ENCODE data around the gene H2BK1.

H2BK1 gene

DNA sequence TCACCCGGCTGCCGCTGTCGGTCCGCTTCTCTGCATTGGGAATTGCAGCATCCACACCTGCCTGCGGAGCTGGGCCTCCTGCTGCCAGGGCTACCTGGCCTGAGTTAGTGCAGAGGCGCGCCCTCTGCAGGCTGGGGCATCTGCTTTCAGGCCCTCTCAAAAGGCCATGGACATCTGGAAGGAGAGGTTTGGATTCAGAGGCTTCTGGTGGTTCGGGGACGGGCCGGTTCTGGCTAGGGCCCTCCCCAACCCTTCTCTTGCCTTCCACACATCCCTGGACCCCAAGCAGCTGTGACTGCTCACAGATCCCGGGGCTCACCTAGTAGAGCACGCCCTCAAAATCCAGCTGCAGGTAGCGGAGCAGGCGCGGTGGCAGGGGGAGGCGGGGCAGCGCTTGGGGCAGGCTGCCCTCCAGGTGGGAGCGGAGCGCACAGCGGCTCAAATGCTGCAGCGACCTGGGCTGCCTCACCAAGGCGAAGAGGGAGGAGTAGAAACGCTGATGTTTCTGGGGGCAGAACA is 34.4 kb downstream of the H2BK1 start:
- ChIA-PET CTCF (interaction anchor here (1.4 kb wide), 1 partner anchor 10 kb away, joined by 3 read pairs; no protein-coding TSS in a partner anchor), POLR2A (no interaction called here)
- no peak for DNase-seq (ENCODE audit: extremely low spot score)
- TF ChIP-seq CTBP1 (IDR thresholded peaks at IDR 0.05; ENCODE audit: borderline replicate concordance) = no peak
- no peak for TF ChIP-seq HDGF (IDR thresholded peaks at IDR 0.05; ENCODE audit: borderline replicate concordance)
- TF ChIP-seq FOXM1 (IDR thresholded peaks at IDR 0.05; ENCODE audit: borderline replicate concordance) = no peak
- no peak for TF ChIP-seq ZNF384 (IDR thresholded peaks at IDR 0.05)
- no peak for TF ChIP-seq PKNOX1 (IDR thresholded peaks at IDR 0.05)
- no peak for TF ChIP-seq SUZ12 (IDR thresholded peaks at IDR 0.05)
- TF ChIP-seq ELF4 (IDR thresholded peaks at IDR 0.05) = no peak

DNA sequence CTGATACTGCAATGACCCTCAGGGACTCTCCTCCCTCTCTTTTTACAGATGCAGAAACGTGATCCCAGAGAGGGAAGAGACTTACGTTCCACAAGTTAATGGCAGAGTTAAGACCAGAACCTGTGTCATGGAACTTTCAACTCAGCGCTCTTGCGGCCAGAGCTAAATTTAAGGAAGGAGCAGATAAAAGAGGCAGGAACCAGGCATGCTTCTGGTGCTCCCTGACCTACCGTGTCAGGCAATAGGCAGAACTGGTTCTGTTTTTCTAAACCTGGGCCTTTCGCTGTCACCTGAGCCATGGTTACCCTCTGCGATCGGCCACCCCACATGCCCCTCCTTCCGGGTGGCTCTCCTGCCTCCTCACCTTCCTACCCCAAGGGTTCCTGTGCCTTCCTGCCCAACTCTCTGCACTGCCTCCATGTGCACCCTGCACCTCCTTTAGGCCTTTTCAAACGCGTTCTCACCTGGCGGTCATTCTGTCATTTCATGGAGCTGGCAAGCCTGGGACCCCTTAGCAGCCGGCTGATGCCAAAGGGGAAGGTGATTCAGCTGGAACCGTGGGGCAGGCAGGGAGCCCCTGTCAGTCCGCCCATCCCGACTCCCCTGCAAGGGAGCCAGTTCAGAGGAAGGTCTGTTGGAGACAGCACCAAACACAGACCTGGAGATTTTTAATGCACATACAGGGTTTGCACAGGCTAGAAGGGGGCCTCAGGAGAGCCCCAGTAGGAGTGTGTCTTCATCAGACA is 35.1 kb downstream of the H2BK1 start:
- ChIA-PET POLR2A (no interaction called here), CTCF (interaction anchor here (0.8 kb wide), 1 partner anchor 8 kb away, joined by 3 read pairs; no protein-coding TSS in a partner anchor)
- no peak for DNase-seq (ENCODE audit: extremely low spot score)
- TF ChIP-seq FOXM1 (IDR thresholded peaks at IDR 0.05; ENCODE audit: borderline replicate concordance) (no peak), PKNOX1 (IDR thresholded peaks at IDR 0.05) (no peak), ELF4 (IDR thresholded peaks at IDR 0.05) (no peak), LEF1 (IDR thresholded peaks at IDR 0.05; ENCODE audit: borderline replicate concordance) (no peak), ARNT (IDR thresholded peaks at IDR 0.05) (no peak), SP1 (IDR thresholded peaks at IDR 0.05) (no peak), NFRKB (IDR thresholded peaks at IDR 0.05) (no peak), BHLHE40 (IDR thresholded peaks at IDR 0.05; ENCODE audit: borderline replicate concordance) (no peak), CTBP1 (IDR thresholded peaks at IDR 0.05; ENCODE audit: borderline replicate concordance) (no peak), ZNF384 (IDR thresholded peaks at IDR 0.05) (no peak), FOXK2 (IDR thresholded peaks at IDR 0.05) (no peak)

DNA sequence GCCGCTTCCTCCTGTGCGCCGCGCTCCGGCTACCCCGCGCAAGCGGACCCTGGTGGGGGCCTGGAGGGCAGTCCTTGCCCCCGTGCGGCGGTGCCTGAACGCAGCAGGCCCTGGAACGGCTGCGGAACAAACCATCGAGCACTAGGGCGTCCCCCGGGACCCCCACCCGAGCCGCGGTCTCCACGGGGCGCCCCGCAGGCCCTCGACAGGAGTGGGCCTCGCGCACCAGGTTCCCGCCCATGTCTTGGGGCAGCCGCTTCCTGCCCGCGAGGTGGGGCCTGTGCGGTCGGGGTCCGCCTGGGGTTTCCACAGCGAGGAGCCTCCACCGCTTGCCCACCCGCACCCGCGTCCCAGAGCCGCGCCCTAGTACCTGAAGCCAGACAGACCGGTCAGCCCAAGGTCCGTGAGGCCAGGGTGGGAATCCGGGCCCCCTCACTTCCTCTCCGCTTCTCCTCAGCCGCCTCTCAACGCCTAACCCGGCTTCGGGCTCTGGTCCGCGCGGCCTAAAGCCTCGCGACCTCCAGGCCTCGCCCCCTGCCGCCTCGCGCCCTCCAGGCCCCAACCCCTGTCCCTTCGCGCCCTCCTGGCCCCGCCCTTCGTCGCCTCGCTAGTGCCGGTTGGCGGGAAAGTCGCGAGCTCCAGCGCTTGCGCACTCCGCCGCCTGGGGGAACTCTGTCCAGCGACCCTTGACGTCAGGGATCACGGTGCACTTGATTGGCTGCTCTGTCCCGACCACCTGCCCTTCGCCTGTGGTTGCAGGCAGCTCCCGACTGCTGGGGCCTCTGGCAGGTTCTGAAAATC is 35.8 kb downstream of the H2BK1 start:
- POLR2A ChIA-PET = no interaction called here
- CTCF ChIA-PET = interaction anchor here (0.8 kb wide), 1 partner anchor 9 kb away, joined by 3 read pairs; no protein-coding TSS in a partner anchor
- TF ChIP-seq ZNF384 (IDR thresholded peaks at IDR 0.05) (no peak), FOXA1 (IDR thresholded peaks at IDR 0.05) (no peak), ELF4 (IDR thresholded peaks at IDR 0.05) (no peak), FOXK2 (IDR thresholded peaks at IDR 0.05) (no peak), BHLHE40 (IDR thresholded peaks at IDR 0.05; ENCODE audit: borderline replicate concordance) (no peak), LEF1 (IDR thresholded peaks at IDR 0.05; ENCODE audit: borderline replicate concordance) (no peak), L3MBTL2 (conservative IDR thresholded peaks at IDR 0.05) (no peak), FOXM1 (IDR thresholded peaks at IDR 0.05; ENCODE audit: borderline replicate concordance) (no peak), PKNOX1 (IDR thresholded peaks at IDR 0.05) (no peak), CTBP1 (IDR thresholded peaks at IDR 0.05; ENCODE audit: borderline replicate concordance) (no peak), NFRKB (IDR thresholded peaks at IDR 0.05) (no peak)
- DNase-seq (ENCODE audit: extremely low spot score) = no peak

DNA sequence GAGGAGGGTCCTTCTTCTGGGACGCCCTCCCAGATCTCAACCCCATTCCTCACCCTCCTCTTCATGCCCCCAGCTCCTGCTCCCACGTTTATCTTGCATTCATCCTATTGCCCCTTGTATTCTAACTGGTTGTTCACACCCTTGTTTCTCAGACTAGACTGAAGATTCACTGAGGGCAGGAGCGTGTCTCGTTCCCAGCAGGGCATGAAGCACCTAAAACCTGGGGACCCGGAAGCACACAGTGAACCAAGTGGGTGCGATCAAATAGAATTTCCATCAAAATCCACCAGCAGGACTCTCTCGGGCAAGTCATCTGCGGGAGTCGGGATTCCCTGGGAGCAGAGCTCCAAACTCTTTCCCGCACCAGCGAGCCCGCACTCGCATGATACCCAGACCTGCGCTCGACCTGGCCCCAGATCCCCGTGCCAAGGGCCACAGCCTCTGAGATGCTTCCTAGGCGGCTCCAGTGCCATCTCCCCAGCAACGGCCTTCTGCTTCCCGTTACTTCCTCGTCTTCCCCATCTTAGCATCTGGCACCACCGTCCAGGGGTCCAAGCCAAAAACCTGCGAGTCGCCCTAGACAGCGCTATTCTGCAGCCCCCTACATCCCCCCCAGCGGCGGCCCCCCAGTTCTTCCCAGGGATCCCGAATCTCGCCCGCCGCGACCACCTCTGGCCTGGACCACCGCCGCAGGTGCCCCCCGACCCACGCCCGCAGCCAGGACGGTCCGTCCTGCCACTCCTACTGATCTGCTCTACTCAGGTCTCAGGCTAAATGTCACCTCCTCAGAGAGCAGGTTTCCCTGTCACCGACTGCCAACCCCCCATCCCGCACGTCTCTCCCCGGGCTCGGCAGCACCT is 36.7 kb downstream of the H2BK1 start:
- ChIA-PET CTCF (no interaction called here), POLR2A (no interaction called here)
- no peak for DNase-seq (ENCODE audit: extremely low spot score)
- TF ChIP-seq FOXM1 (IDR thresholded peaks at IDR 0.05; ENCODE audit: borderline replicate concordance) = no peak
- no peak for TF ChIP-seq LEF1 (IDR thresholded peaks at IDR 0.05; ENCODE audit: borderline replicate concordance)
- TF ChIP-seq SP1 (IDR thresholded peaks at IDR 0.05) = no peak
- TF ChIP-seq FOXA1 (IDR thresholded peaks at IDR 0.05) = no peak
- no peak for TF ChIP-seq ELF4 (IDR thresholded peaks at IDR 0.05)
- no peak for TF ChIP-seq SUZ12 (IDR thresholded peaks at IDR 0.05)
- TF ChIP-seq ZNF384 (IDR thresholded peaks at IDR 0.05) = no peak
- no peak for TF ChIP-seq CTBP1 (IDR thresholded peaks at IDR 0.05; ENCODE audit: borderline replicate concordance)
- TF ChIP-seq FOXK2 (IDR thresholded peaks at IDR 0.05) = no peak
- TF ChIP-seq PKNOX1 (IDR thresholded peaks at IDR 0.05) = no peak
- TF ChIP-seq ARNT (IDR thresholded peaks at IDR 0.05) = no peak
- no peak for TF ChIP-seq NFRKB (IDR thresholded peaks at IDR 0.05)
- no peak for TF ChIP-seq TARDBP (IDR thresholded peaks at IDR 0.05)
- TF ChIP-seq L3MBTL2 (conservative IDR thresholded peaks at IDR 0.05) = no peak
- TF ChIP-seq BHLHE40 (IDR thresholded peaks at IDR 0.05; ENCODE audit: borderline replicate concordance) = no peak
- no peak for TF ChIP-seq HDGF (IDR thresholded peaks at IDR 0.05; ENCODE audit: borderline replicate concordance)

All from HEK293T (cell line).